ENCODE measurements around the gene BAHCC1.
A peak's percentile ranks its signal among the peaks of the same experiment; 100 is the strongest.

The BAHCC1 gene

DNA sequence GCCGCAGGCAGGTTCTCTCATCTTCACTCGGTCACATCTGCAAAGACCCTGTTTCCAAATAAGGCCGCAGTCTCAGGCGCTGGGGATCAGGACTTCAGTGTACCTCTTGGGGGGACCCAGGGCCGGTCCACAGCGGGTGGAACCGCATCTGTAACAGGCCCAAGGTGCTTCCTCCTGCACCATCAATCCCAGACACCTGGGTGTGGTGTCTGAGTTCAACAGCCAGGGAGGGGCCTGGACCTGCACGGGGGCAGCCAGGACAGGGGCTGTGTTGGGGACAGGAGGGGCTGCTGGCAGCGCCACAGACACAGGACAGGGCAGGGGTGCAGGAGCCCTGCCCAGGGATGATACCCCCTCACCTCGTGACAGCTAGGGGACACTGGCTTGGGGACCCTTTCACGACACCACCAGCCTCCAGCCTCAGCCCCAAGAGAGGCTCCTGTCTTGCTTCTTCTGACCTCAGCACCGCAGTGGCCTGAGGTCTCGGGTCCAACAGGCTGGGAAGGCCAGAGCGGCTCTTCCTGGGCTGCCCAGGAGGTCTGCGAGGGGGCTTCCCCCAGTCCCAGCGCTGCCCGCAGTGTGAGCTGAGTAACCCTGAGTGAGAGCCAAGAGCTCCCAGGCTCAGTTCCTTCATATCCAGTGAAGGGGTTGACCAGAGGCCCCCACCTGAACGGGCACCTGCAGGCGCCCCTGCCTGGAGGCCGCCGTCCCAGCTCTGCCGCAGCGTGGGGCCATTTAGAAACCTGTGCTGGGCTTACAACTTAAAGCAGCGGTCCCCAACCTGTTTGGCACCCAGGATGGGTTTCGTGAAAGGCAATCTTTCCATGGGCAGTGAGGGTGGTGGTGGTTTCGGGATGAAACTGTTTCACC, 30.7 kb upstream of the BAHCC1 start:
- peaks cover 18% of the 10 kb centered on the region; the same call in 1 of the 2 replicates for H3K79me2 ChIP-seq (ENCODE audit: insufficient read depth, low read length)
- H3K4me2 ChIP-seq (ENCODE audit: low read depth, low read length, poor library complexity, severe bottlenecking): peak overlapping the region; percentile 88
- H3K9me3 ChIP-seq (ENCODE audit: insufficient read depth, low read depth, low read length): no peaks in the 10 kb centered on the region
- no peak for TF ChIP-seq EZH2phosphoT487 (IDR thresholded peaks at IDR 0.05; ENCODE audit: borderline replicate concordance)
- TF ChIP-seq, protein P1, sequence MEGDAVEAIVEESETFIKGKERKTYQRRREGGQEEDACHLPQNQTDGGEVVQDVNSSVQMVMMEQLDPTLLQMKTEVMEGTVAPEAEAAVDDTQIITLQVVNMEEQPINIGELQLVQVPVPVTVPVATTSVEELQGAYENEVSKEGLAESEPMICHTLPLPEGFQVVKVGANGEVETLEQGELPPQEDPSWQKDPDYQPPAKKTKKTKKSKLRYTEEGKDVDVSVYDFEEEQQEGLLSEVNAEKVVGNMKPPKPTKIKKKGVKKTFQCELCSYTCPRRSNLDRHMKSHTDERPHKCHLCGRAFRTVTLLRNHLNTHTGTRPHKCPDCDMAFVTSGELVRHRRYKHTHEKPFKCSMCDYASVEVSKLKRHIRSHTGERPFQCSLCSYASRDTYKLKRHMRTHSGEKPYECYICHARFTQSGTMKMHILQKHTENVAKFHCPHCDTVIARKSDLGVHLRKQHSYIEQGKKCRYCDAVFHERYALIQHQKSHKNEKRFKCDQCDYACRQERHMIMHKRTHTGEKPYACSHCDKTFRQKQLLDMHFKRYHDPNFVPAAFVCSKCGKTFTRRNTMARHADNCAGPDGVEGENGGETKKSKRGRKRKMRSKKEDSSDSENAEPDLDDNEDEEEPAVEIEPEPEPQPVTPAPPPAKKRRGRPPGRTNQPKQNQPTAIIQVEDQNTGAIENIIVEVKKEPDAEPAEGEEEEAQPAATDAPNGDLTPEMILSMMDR (conservative IDR thresholded peaks at IDR 0.05; ENCODE audit: low read length): no peak
- H3K9ac ChIP-seq (ENCODE audit: low read depth, low read length, poor library complexity, severe bottlenecking): peak overlapping the region; percentile 71
- no peaks in the 10 kb centered on the region for H3K9me2 ChIP-seq (replicated peaks; ENCODE audit: low read depth, low read length)
- H3K4me3 ChIP-seq (ENCODE audit: low read length, poor library complexity, severe bottlenecking): peak overlapping the region; percentile 71
- H2AFZ ChIP-seq (ENCODE audit: low read length): no peak overlapping the region
- no peaks in the 10 kb centered on the region for H4K20me1 ChIP-seq (ENCODE audit: insufficient read depth, low read length, poor library complexity, severe bottlenecking)
- no peaks in the 10 kb centered on the region for H3F3A ChIP-seq (ENCODE audit: low read depth)
- H3K4me1 ChIP-seq (ENCODE audit: insufficient read depth, low read length, poor library complexity, severe bottlenecking): peaks cover 31% of the 10 kb centered on the region
- H3K36me3 ChIP-seq (ENCODE audit: insufficient read depth, low read length): no peaks in the 10 kb centered on the region
- no peaks in the 10 kb centered on the region for H3K27me3 ChIP-seq (ENCODE audit: insufficient read depth, low read length, poor library complexity, severe bottlenecking)

DNA sequence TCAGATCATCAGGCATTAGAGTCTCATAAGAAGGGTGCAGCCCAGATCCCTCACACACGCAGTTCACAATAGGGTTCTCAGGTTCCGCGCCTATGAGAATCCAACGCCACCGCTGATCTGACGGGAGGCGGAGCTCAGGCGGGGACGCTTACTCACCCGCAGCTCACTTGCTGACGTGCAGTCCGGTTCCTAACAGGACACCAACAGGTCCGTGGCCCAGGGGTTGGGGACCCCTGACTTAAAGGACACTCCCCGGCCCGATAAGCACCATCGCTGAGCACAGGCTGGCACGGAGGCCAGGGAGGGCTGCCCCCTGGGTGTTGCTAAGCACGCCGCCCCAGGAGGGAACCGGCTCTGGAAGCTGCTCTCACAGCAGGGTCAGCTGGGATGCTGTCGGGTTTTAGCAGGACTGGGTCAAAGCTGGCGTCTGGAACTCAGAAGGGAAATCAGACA, 30.1 kb upstream of the BAHCC1 start:
- no peaks in the 10 kb centered on the region for H3K27me3 ChIP-seq (ENCODE audit: insufficient read depth, low read length, poor library complexity, severe bottlenecking)
- H4K20me1 ChIP-seq (ENCODE audit: insufficient read depth, low read length, poor library complexity, severe bottlenecking): no peaks in the 10 kb centered on the region
- H3K4me1 ChIP-seq (ENCODE audit: insufficient read depth, low read length, poor library complexity, severe bottlenecking): peaks cover 31% of the 10 kb centered on the region
- peak overlapping the region; percentile 88 for H3K4me2 ChIP-seq (ENCODE audit: low read depth, low read length, poor library complexity, severe bottlenecking)
- no peak overlapping the region for H2AFZ ChIP-seq (ENCODE audit: low read length)
- H3K4me3 ChIP-seq (ENCODE audit: low read length, poor library complexity, severe bottlenecking): peak overlapping the region; percentile 71
- TF ChIP-seq, protein P1 (conservative IDR thresholded peaks at IDR 0.05; ENCODE audit: low read length): no peak
- no peak for TF ChIP-seq EZH2phosphoT487 (IDR thresholded peaks at IDR 0.05; ENCODE audit: borderline replicate concordance)
- no peaks in the 10 kb centered on the region for H3K9me2 ChIP-seq (replicated peaks; ENCODE audit: low read depth, low read length)
- H3K9ac ChIP-seq (ENCODE audit: low read depth, low read length, poor library complexity, severe bottlenecking): peak overlapping the region; percentile 71
- H3F3A ChIP-seq (ENCODE audit: low read depth): no peaks in the 10 kb centered on the region
- H3K36me3 ChIP-seq (ENCODE audit: insufficient read depth, low read length): no peaks in the 10 kb centered on the region
- H3K79me2 ChIP-seq (ENCODE audit: insufficient read depth, low read length): peaks cover 18% of the 10 kb centered on the region; the same call in 1 of the 2 replicates
- H3K9me3 ChIP-seq (ENCODE audit: insufficient read depth, low read depth, low read length): no peaks in the 10 kb centered on the region

DNA sequence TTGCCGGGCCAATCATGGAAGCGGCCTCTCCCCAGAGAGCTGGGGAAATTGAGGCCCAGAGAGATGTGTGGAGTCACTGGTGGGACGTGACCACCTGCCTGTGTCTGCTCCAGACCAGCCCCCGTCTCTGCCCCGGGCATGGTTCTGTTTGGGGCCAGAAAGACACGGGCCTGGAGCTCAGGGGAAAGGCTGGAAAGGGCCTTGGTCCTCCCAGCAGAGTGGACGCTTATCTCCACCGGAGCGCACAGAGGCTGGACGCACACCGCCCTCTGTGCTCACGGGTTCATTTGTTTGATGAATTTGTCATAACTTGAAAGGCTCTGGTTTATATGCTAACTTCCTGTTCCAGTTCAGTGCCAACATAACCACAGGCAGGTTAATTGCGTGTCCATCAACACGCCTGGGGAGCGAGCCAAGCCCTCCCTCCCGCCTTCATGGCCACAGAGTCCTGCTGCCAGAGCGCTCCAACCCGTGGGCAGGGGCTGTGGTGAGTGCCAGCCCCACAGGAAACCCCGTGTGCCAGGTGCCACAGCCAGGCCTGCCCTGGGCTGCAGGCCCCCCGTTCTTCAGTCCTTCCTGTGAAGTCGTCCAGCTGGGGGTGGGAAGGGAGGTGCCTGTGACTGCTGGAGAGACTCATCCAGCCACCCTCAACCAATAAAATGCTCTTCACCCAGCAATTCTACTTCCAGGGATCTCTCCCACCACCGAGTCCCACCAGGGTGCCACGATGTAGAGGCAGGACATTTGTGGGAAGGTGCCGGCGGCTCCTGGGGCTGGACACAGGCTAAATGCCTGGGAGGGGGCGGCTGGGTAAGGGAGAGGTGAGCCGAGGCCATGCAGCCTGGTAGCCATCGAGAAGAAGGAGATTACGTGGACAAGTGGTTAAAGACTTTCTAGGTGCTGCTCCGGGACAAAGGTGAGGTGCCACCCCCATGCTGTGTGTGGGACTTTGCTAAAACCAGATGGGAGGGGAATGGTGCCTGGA, 29.4 kb upstream of the BAHCC1 start:
- peak overlapping the region; percentile 71 for H3K4me3 ChIP-seq (ENCODE audit: low read length, poor library complexity, severe bottlenecking)
- H3K36me3 ChIP-seq (ENCODE audit: insufficient read depth, low read length): no peaks in the 10 kb centered on the region
- peaks cover 31% of the 10 kb centered on the region for H3K4me1 ChIP-seq (ENCODE audit: insufficient read depth, low read length, poor library complexity, severe bottlenecking)
- no peaks in the 10 kb centered on the region for H3K9me2 ChIP-seq (replicated peaks; ENCODE audit: low read depth, low read length)
- no peaks in the 10 kb centered on the region for H4K20me1 ChIP-seq (ENCODE audit: insufficient read depth, low read length, poor library complexity, severe bottlenecking)
- no peaks in the 10 kb centered on the region for H3K9me3 ChIP-seq (ENCODE audit: insufficient read depth, low read depth, low read length)
- peaks cover 18% of the 10 kb centered on the region; the same call in 1 of the 2 replicates for H3K79me2 ChIP-seq (ENCODE audit: insufficient read depth, low read length)
- H3F3A ChIP-seq (ENCODE audit: low read depth): no peaks in the 10 kb centered on the region
- H3K4me2 ChIP-seq (ENCODE audit: low read depth, low read length, poor library complexity, severe bottlenecking): peak overlapping the region; percentile 88
- H3K27me3 ChIP-seq (ENCODE audit: insufficient read depth, low read length, poor library complexity, severe bottlenecking): no peaks in the 10 kb centered on the region
- H3K9ac ChIP-seq (ENCODE audit: low read depth, low read length, poor library complexity, severe bottlenecking): peak overlapping the region; percentile 71
- TF ChIP-seq, protein P1 (conservative IDR thresholded peaks at IDR 0.05; ENCODE audit: low read length): no peak
- TF ChIP-seq EZH2phosphoT487 (IDR thresholded peaks at IDR 0.05; ENCODE audit: borderline replicate concordance): no peak
- no peak overlapping the region for H2AFZ ChIP-seq (ENCODE audit: low read length)
